ENCODE results near the gene GPR6.

Gene GPR6

DNA sequence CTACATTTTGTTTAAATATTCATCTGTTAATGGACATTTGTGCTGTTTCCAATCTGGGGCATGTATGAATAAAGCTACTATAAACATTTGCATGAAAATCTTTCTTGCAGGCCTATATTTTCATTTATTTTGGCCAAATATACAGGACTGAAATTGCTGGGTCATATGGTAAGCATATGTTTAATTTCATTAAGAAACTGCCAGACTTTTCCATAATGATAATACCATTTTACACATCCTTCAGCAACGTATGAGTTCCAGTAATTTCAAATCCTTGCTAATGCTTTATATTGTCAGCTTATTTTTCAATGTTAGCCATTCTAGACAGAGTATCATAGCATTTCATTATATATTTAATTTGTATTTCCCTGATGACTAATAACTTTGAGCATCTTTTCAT is 51.0 kb downstream of the GPR6 start:
- H3K4me1 Mint-ChIP-seq = peaks cover 1% of the 10 kb centered on the region
- no peaks in the 10 kb centered on the region for H3K36me3 Mint-ChIP-seq (ENCODE audit: low read depth)
- H3K9me3 Mint-ChIP-seq = peaks cover 17% of the 10 kb centered on the region
- no peak for DNase-seq
- TF ChIP-seq, protein P1, sequence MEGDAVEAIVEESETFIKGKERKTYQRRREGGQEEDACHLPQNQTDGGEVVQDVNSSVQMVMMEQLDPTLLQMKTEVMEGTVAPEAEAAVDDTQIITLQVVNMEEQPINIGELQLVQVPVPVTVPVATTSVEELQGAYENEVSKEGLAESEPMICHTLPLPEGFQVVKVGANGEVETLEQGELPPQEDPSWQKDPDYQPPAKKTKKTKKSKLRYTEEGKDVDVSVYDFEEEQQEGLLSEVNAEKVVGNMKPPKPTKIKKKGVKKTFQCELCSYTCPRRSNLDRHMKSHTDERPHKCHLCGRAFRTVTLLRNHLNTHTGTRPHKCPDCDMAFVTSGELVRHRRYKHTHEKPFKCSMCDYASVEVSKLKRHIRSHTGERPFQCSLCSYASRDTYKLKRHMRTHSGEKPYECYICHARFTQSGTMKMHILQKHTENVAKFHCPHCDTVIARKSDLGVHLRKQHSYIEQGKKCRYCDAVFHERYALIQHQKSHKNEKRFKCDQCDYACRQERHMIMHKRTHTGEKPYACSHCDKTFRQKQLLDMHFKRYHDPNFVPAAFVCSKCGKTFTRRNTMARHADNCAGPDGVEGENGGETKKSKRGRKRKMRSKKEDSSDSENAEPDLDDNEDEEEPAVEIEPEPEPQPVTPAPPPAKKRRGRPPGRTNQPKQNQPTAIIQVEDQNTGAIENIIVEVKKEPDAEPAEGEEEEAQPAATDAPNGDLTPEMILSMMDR (IDR thresholded peaks at IDR 0.05) = no peak
- peaks cover 7% of the 10 kb centered on the region for H3K27me3 Mint-ChIP-seq (ENCODE audit: low read depth, poor library complexity)
- no peak overlapping the region for H3K27ac Mint-ChIP-seq
- H3K4me3 Mint-ChIP-seq = no peak overlapping the region
